Nephron (organoid): ENCODE measurements around the gene PRLHR.

Experiments used
- H3K27ac Mint-ChIP-seq, 3 experiments: 2 replicates each; pipeline ENCODE4 v1.8.0; 2020; ENCODE audit warnings: mixed read lengths in 3 of 3, mild to moderate bottlenecking in 2 of 3, moderate library complexity in 1 of 3
- H3K27me3 Mint-ChIP-seq: 2 replicates; pipeline ENCODE4 v1.8.0; 2021; ENCODE audit warnings: low read depth, mild to moderate bottlenecking, moderate library complexity, mixed read lengths
- H3K36me3 Mint-ChIP-seq: 2 replicates; pipeline ENCODE4 v1.8.0; 2020; ENCODE audit warnings: low read depth, mixed read lengths
- H3K4me1 Mint-ChIP-seq: 2 replicates; pipeline ENCODE4 v1.8.0; 2020; ENCODE audit warnings: mixed read lengths
- H3K4me3 Mint-ChIP-seq, 3 experiments: 2 replicates each; pipeline ENCODE4 v1.8.0; 2020; ENCODE audit warnings: mild to moderate bottlenecking in 3 of 3, mixed read lengths in 3 of 3, moderate library complexity in 2 of 3
- H3K9me3 Mint-ChIP-seq: 2 replicates; pipeline ENCODE4 v1.8.0; 2020; ENCODE audit warnings: mixed read lengths
- CTCF ChIP-seq, 3 experiments: fragments of 200-600 bp; sonication (generic); IDR thresholded peaks; one replicate each; pipeline ENCODE4 v1.5.0; 2021; ENCODE audit warnings: antibody characterized with exemption in 3 of 3; ENCODE audit not compliant: unreplicated experiment in 3 of 3

PRLHR gene

GRCh38 chr10:118595598-118596425 lies at the start of gene PRLHR:
Gene PRLHR (minus strand): TSS chr10:118595648. CDS start chr10:118595244, 404 bp downstream.
- TF ChIP-seq CTCF (IDR thresholded peaks at IDR 0.05; ENCODE audit: unreplicated experiment in 3 of 3): no peak
- H3K4me3 Mint-ChIP-seq: peak within 1 kb of the TSS; percentile 13 to 72 (median 37)
- H3K9me3 Mint-ChIP-seq: peaks cover 4% of the 10 kb centered on the region
- H3K27me3 Mint-ChIP-seq: peaks cover 97% of the 10 kb centered on the region
- no peak within 1 kb of the TSS for H3K27ac Mint-ChIP-seq
- H3K4me1 Mint-ChIP-seq: peaks cover 29% of the 10 kb centered on the region
- H3K36me3 Mint-ChIP-seq: no peaks in the 10 kb centered on the region

- H3K27me3 Mint-ChIP-seq: peaks cover 38% of the 10 kb centered on the region
- H3K36me3 Mint-ChIP-seq: no peaks in the 10 kb centered on the region
- H3K9me3 Mint-ChIP-seq: peaks cover 4% of the 10 kb centered on the region
- no peak overlapping the region for H3K27ac Mint-ChIP-seq
- no peaks in the 10 kb centered on the region for H3K4me1 Mint-ChIP-seq
- no peak overlapping the region for H3K4me3 Mint-ChIP-seq
- TF ChIP-seq CTCF (IDR thresholded peaks at IDR 0.05; ENCODE audit: unreplicated experiment in 3 of 3): no peak
Observed at GRCh38 chr10:118642228-118642627, 46.8 kb upstream of the PRLHR start.

- Mint-ChIP-seq H3K36me3 (no peaks in the 10 kb centered on the region), H3K4me3 (no peak overlapping the region), H3K9me3 (peaks cover 4% of the 10 kb centered on the region), H3K27ac (no peak overlapping the region), H3K27me3 (peaks cover 50% of the 10 kb centered on the region), H3K4me1 (no peaks in the 10 kb centered on the region)
- TF ChIP-seq CTCF (IDR thresholded peaks at IDR 0.05; ENCODE audit: unreplicated experiment in 3 of 3): no peak
Observed at GRCh38 chr10:118638680-118639079, 43.2 kb upstream of the PRLHR start.

- H3K27me3 Mint-ChIP-seq: peaks cover 55% of the 10 kb centered on the region
- no peak overlapping the region for H3K4me3 Mint-ChIP-seq
- H3K4me1 Mint-ChIP-seq: no peaks in the 10 kb centered on the region
- H3K9me3 Mint-ChIP-seq: peaks cover 4% of the 10 kb centered on the region
- no peak for TF ChIP-seq CTCF (IDR thresholded peaks at IDR 0.05; ENCODE audit: unreplicated experiment in 3 of 3)
- no peak overlapping the region for H3K27ac Mint-ChIP-seq
- H3K36me3 Mint-ChIP-seq: no peaks in the 10 kb centered on the region
Observed at GRCh38 chr10:118635674-118636402, 40.4 kb upstream of the PRLHR start.

- Mint-ChIP-seq H3K4me1 (peaks cover 10% of the 10 kb centered on the region), H3K4me3 (no peak overlapping the region), H3K27me3 (peaks cover 59% of the 10 kb centered on the region), H3K9me3 (no peaks in the 10 kb centered on the region), H3K27ac (no peak overlapping the region), H3K36me3 (no peaks in the 10 kb centered on the region)
- no peak for TF ChIP-seq CTCF (IDR thresholded peaks at IDR 0.05; ENCODE audit: unreplicated experiment in 3 of 3)
Observed at GRCh38 chr10:118633786-118634185, 38.3 kb upstream of the PRLHR start.
